SU-DHL-6 (cell line): ENCODE results near the gene UBE2Q2.

Experiments
- CTCF ChIP-seq: fragments of 200-600 bp; sonication (generic); IDR thresholded peaks from one replicate; pipeline ENCODE4 v1.5.1; 2017; ENCODE audit warnings: antibody characterized with exemption, mild to moderate bottlenecking, low read length, moderate library complexity; ENCODE audit not compliant: insufficient read depth, poor library complexity, severe bottlenecking
- EZH2phosphoT487 ChIP-seq: fragments of 200-600 bp; sonication (generic), shearing (Covaris generic); conservative IDR thresholded peaks from 2 replicates; pipeline ENCODE4 v1.6.1; 2018; ENCODE audit warnings: mild to moderate bottlenecking, antibody characterized with exemption, low read length, moderate library complexity, mixed read lengths

- TF ChIP-seq EZH2phosphoT487 (no peak), CTCF (no peak)
Observed at GRCh38 chr15:75868019-75868418, 24.8 kb downstream of the UBE2Q2 start.
